Liver (tissue), 9 donors: Measurements from ENCODE around the gene CHD5. TPM values are rescaled to one million over a fixed set of nuclear protein-coding genes. Genes with fewer than 3 reads are reported as not detected.

Source experiments
- DNase-seq: peaks from one replicate; pipeline ENCODE4 v3.0.0-alpha.2; 2017; ENCODE audit warnings: low spot score
- H3K27ac ChIP-seq, 2 donors: one replicate each; pipeline ENCODE4 v1.7.0; 2013; ENCODE audit warnings: inconsistent platforms in 2 of 2, low read length in 2 of 2, control low read depth in 1 of 2, low read depth in 1 of 2, mild to moderate bottlenecking in 1 of 2
- H3K27me3 ChIP-seq, 4 donors: one replicate each; pipeline versions ENCODE4 v1.6.1 to v1.7.0; 2013; ENCODE audit warnings: low read length in 3 of 4, inconsistent platforms in 1 of 4, mild to moderate bottlenecking in 1 of 4, moderate library complexity in 1 of 4; ENCODE audit not compliant: control insufficient read depth in 4 of 4, insufficient read depth in 4 of 4
- H3K36me3 ChIP-seq, 4 donors: one replicate each; pipeline versions ENCODE4 v1.6.1 to v1.7.0; 2013; ENCODE audit warnings: low read length in 3 of 4, mild to moderate bottlenecking in 3 of 4, low read depth in 1 of 4, moderate library complexity in 1 of 4; ENCODE audit not compliant: control insufficient read depth in 4 of 4, insufficient read depth in 3 of 4
- H3K4me1 ChIP-seq, 4 donors: one replicate each; pipeline versions ENCODE4 v1.6.1 to v1.7.0; 2013; ENCODE audit warnings: low read length in 3 of 4, mild to moderate bottlenecking in 3 of 4, moderate library complexity in 1 of 4; ENCODE audit not compliant: control insufficient read depth in 4 of 4, insufficient read depth in 4 of 4
- H3K4me3 ChIP-seq, 3 donors: one replicate each; pipeline versions ENCODE4 v1.6.1 to v1.7.0; 2013; ENCODE audit warnings: low read length in 3 of 3, control low read depth in 1 of 3, low read depth in 1 of 3, mild to moderate bottlenecking in 1 of 3
- H3K9ac ChIP-seq, 2 donors: one replicate each; pipeline ENCODE4 v1.7.0; 2013; ENCODE audit warnings: low read length in 2 of 2, mild to moderate bottlenecking in 2 of 2, moderate library complexity in 2 of 2, control low read depth in 1 of 2, low read depth in 1 of 2
- H3K9me3 ChIP-seq, 4 donors: one replicate each; pipeline versions ENCODE4 v1.6.1 to v1.7.0; 2013; ENCODE audit warnings: low read length in 3 of 4; ENCODE audit not compliant: control insufficient read depth in 4 of 4
- EGR1 ChIP-seq, 2 donors: IDR thresholded peaks; 2 replicates each; pipeline ENCODE4 v1.6.1; 2016 to 2018; ENCODE audit warnings: antibody characterized with exemption in 2 of 2, low read depth in 2 of 2
- FOXA1 ChIP-seq: IDR thresholded peaks from 2 replicates; pipeline ENCODE4 v1.6.1; 2016; ENCODE audit warnings: antibody characterized with exemption
- GABPA ChIP-seq, 2 donors: IDR thresholded peaks in 1 of 2; conservative IDR thresholded peaks in 1 of 2; 2 replicates each; pipeline ENCODE4 v1.6.1; 2016; ENCODE audit warnings: antibody characterized with exemption in 2 of 2, mild to moderate bottlenecking in 1 of 2, moderate library complexity in 1 of 2
- HNF4A ChIP-seq, 2 donors: conservative IDR thresholded peaks; 2 replicates each; pipeline ENCODE4 v1.6.1; 2016; ENCODE audit warnings: antibody characterized with exemption in 2 of 2, mild to moderate bottlenecking in 2 of 2
- JUND ChIP-seq, 2 donors: IDR thresholded peaks; 2 replicates each; pipeline ENCODE4 v1.6.1; 2016; ENCODE audit warnings: antibody characterized with exemption in 2 of 2
- SP1 ChIP-seq: IDR thresholded peaks from 2 replicates; pipeline ENCODE4 v1.6.1; 2018; ENCODE audit warnings: antibody characterized with exemption, mild to moderate bottlenecking
- TAF1 ChIP-seq: conservative IDR thresholded peaks from 2 replicates; pipeline ENCODE4 v1.6.1; 2016; ENCODE audit warnings: antibody characterized with exemption, mild to moderate bottlenecking
- YY1 ChIP-seq: IDR thresholded peaks from 2 replicates; pipeline ENCODE4 v1.6.1; 2016; ENCODE audit warnings: antibody characterized with exemption, mild to moderate bottlenecking
- WGBS: extraction: QIAGEN DNeasy Blood & Tissue Kit; methylation state at CpG from one replicate; pipeline ENCODE4 v1.1.7; 2013; 5-methylcytosine and 5-hydroxymethylcytosine counted together
- polyA plus RNA-seq, 2 donors: library from polyadenylated mRNA; stranded (reverse) in 1 of 2; unstranded in 1 of 2; fragments of 200-250 nt in 1 of 2; fragments of >200 nt in 1 of 2; fragmentation: Nextera tagmentation in 1 of 2; extraction: Ambion mirVana in 1 of 2; gene quantifications; one replicate each; pipeline versions ENCODE4 v1.2.1 to v1.2.3, GENCODE V29; 2013 to 2015
- total RNA-seq, 2 donors: library from RNA; depleted of rRNA; stranded (reverse); fragments of >200 nt; gene quantifications; one replicate each; pipeline ENCODE4 v1.2.3, GENCODE V29; 2014
- TF ChIP-seq, protein P1 (sequence below): IDR thresholded peaks from 2 replicates; pipeline ENCODE4 v1.6.1; 2016; ENCODE audit warnings: antibody characterized with exemption, mild to moderate bottlenecking
- TF ChIP-seq, protein P2 (sequence below): IDR thresholded peaks from 2 replicates; pipeline ENCODE4 v1.6.1; 2016; ENCODE audit warnings: antibody characterized with exemption
- TF ChIP-seq, protein P3 (sequence below): IDR thresholded peaks from 2 replicates; pipeline ENCODE4 v1.6.1; 2016; ENCODE audit warnings: antibody characterized with exemption
- TF ChIP-seq, protein P4 (sequence below): IDR thresholded peaks from 2 replicates; pipeline ENCODE4 v1.6.1; 2016; ENCODE audit warnings: antibody characterized with exemption
- donor health status: healthy.
- donor health status: healthy.
- donor health status: healthy.
- donor health status: healthy.
- donor health status: healthy.

Gene CHD5
- total and polyA plus RNA-seq, 4 donors, result under 0.01 to 0.08 TPM; not detected in 2

DNA sequence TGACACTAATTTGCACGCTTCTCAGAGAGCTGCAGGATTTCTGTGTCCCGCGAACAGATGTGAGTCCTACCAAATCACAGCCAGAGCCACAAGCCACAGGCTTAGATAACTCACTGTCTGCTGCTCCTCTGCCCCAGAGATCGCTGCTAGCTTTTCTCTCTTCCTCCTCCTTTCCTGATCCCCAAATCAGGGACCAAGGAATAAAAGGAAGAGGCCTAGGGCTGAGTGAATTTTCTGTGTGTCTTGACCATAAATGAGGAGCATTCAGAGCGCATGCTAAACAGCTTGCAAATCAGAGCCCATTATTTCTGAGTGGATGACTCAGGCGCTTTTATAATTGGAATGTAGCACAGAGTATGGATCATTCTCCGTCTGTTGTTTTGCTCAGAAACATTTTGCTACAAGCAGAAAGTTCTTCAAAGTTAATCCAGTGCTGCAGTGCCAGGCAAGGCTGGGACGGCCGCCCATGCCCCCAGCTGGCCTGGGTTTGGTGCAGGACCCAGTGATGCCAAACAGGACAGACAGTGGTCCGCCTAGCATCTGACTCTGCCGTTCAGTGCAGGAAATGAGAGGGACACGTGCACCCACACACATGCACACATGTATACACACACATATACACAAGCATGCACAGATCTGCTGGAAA, 96.2 kb downstream of the CHD5 start (continued):
- TF ChIP-seq SP1 (no peak), JUND (IDR thresholded peaks at IDR 0.05) (no peak), YY1 (no peak)
- TF ChIP-seq, protein P1, sequence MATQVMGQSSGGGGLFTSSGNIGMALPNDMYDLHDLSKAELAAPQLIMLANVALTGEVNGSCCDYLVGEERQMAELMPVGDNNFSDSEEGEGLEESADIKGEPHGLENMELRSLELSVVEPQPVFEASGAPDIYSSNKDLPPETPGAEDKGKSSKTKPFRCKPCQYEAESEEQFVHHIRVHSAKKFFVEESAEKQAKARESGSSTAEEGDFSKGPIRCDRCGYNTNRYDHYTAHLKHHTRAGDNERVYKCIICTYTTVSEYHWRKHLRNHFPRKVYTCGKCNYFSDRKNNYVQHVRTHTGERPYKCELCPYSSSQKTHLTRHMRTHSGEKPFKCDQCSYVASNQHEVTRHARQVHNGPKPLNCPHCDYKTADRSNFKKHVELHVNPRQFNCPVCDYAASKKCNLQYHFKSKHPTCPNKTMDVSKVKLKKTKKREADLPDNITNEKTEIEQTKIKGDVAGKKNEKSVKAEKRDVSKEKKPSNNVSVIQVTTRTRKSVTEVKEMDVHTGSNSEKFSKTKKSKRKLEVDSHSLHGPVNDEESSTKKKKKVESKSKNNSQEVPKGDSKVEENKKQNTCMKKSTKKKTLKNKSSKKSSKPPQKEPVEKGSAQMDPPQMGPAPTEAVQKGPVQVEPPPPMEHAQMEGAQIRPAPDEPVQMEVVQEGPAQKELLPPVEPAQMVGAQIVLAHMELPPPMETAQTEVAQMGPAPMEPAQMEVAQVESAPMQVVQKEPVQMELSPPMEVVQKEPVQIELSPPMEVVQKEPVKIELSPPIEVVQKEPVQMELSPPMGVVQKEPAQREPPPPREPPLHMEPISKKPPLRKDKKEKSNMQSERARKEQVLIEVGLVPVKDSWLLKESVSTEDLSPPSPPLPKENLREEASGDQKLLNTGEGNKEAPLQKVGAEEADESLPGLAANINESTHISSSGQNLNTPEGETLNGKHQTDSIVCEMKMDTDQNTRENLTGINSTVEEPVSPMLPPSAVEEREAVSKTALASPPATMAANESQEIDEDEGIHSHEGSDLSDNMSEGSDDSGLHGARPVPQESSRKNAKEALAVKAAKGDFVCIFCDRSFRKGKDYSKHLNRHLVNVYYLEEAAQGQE, result no peak
- TF ChIP-seq, protein P2, sequence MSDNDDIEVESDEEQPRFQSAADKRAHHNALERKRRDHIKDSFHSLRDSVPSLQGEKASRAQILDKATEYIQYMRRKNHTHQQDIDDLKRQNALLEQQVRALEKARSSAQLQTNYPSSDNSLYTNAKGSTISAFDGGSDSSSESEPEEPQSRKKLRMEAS, result no peak

DNA sequence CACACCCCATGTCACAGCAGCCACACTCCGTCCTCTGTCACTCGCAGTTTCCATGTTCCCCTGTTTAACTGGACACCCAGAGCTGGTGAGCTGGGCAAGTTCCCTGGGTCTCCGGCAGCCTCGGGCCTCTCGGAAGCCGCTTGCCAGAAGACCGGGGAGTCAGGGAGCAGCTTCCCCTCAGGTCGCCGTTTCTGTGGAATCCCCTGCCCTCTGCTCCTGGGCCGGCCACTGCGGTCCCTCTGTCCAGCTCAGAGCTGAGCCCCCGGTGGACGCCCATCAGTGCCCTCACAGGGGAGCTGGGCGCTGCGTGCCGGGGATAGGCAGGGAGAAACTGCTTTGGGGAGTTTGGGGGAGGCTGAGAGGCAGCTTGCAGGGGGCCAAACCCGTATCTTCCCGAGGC, 96.7 kb downstream of the CHD5 start:
- Histone ChIP-seq H3K4me3 (no peak overlapping the region), H3K4me1 (no peaks in the 10 kb centered on the region), H3K9me3 (no peaks in the 10 kb centered on the region), H3K27ac (no peak overlapping the region), H3K9ac (no peak overlapping the region), H3K27me3 (no peaks in the 10 kb centered on the region), H3K36me3 (no peaks in the 10 kb centered on the region)
- WGBS, result 77% methylated on average over 18 of the region's 18 CpGs
- no peak for DNase-seq
- TF ChIP-seq, protein P2, result no peak
- TF ChIP-seq FOXA1 (no peak), TAF1 (no peak), JUND (IDR thresholded peaks at IDR 0.05) (no peak), SP1 (no peak), HNF4A (conservative IDR thresholded peaks at IDR 0.05) (no peak), EGR1 (IDR thresholded peaks at IDR 0.05; ENCODE audit: low read depth in 2 of 2) (no peak), GABPA (IDR thresholded peaks at IDR 0.05 in 1 of 2, conservative IDR thresholded peaks at IDR 0.05 in 1 of 2) (no peak), YY1 (no peak)
- TF ChIP-seq, protein P3, sequence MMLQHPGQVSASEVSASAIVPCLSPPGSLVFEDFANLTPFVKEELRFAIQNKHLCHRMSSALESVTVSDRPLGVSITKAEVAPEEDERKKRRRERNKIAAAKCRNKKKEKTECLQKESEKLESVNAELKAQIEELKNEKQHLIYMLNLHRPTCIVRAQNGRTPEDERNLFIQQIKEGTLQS, result no peak
- TF ChIP-seq, protein P4, sequence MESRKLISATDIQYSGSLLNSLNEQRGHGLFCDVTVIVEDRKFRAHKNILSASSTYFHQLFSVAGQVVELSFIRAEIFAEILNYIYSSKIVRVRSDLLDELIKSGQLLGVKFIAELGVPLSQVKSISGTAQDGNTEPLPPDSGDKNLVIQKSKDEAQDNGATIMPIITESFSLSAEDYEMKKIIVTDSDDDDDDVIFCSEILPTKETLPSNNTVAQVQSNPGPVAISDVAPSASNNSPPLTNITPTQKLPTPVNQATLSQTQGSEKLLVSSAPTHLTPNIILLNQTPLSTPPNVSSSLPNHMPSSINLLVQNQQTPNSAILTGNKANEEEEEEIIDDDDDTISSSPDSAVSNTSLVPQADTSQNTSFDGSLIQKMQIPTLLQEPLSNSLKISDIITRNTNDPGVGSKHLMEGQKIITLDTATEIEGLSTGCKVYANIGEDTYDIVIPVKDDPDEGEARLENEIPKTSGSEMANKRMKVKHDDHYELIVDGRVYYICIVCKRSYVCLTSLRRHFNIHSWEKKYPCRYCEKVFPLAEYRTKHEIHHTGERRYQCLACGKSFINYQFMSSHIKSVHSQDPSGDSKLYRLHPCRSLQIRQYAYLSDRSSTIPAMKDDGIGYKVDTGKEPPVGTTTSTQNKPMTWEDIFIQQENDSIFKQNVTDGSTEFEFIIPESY, result no peak
- TF ChIP-seq, protein P1, result no peak
